ENCODE data around the gene ATOH8.
A peak's percentile ranks its signal among the peaks of the same experiment; 100 is the strongest.

Gene ATOH8

GRCh38 chr2:85718885-85719492 lies 34.8 kb upstream of the ATOH8 start:
- DNase-seq (ENCODE audit: low read depth in 3 of 3), result no peak

GRCh38 chr2:85719609-85720240 lies 34.1 kb upstream of the ATOH8 start:
- DNase-seq (ENCODE audit: low read depth in 3 of 3), result no peak

GRCh38 chr2:85720533-85720932 lies 33.3 kb upstream of the ATOH8 start:
- no peak for DNase-seq (ENCODE audit: low read depth in 3 of 3)

DNA sequence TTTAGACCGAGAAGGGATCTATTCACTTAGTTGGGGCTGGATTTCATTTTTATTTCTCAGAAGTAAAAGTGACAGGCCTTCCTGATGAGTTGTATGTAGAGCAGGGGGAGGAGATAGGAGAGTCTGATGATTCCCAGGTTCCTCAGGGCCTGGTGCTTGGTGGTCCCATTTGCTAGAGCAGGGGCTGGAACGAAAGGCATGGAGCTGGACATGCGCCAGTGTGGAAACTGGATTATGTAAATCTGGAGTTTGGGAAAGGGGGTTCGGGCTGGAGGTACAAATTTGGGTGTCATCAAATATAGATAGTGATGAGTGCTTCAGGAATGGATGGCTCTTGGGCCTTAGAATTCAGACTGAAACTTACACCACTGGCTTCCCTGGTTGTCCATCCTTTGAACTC lies 32.1 kb upstream of the ATOH8 start:
- DNase-seq (ENCODE audit: low read depth in 3 of 3), result no peak

GRCh38 chr2:85722519-85722918 lies 31.3 kb upstream of the ATOH8 start:
- no peak for DNase-seq (ENCODE audit: low read depth in 3 of 3)

- DNase-seq (ENCODE audit: low read depth in 3 of 3), result no peak
Measured at GRCh38 chr2:85723707-85724360, 30.0 kb upstream of the ATOH8 start.

DNA sequence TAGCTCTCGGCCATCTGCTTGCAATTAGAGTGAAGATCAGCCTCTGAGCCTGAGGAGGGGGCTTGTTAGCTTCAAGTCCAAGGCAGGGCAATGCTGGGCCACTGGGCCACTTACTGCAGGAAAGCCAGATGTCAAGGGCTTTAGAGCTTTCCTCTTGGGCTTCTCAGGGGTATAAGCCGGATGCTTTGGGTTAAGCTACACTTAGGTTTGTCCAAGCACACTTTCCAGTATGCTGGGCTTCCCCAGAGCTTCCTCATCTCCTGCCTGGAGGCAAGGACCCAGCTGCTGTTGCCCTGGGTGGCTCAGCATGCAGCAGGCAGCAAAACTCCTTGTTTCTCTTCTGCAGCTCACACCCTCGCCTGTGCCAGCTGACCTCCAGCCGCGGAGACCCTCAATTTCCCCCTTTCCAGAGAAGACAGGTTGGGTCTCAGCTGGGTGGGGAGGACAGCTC lies 29.0 kb upstream of the ATOH8 start:
- no peak for DNase-seq (ENCODE audit: low read depth in 3 of 3)

- DNase-seq (ENCODE audit: low read depth in 3 of 3), result no peak
Measured at GRCh38 chr2:85725451-85725850, 28.3 kb upstream of the ATOH8 start.

DNA sequence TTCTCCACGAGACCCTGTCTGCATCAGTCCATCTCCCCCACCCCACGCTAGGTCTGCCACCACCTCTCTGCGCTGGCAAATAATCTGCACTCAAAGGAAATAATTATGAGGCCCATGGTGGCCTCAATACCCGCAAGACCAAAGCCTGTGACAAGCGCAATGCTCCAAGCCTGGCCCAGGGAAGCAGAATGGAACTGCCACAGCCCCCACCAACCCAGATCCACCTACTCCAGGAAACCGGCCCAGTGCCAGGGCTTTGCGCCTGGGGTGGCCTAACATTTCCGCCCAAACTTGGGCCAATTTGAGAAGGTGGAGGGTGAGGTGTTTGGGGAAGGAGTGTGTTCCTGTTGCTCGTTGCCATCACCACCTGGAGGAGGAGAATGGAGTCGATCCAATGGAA lies 26.0 kb upstream of the ATOH8 start:
- DNase-seq (ENCODE audit: low read depth in 3 of 3), result no peak

DNA sequence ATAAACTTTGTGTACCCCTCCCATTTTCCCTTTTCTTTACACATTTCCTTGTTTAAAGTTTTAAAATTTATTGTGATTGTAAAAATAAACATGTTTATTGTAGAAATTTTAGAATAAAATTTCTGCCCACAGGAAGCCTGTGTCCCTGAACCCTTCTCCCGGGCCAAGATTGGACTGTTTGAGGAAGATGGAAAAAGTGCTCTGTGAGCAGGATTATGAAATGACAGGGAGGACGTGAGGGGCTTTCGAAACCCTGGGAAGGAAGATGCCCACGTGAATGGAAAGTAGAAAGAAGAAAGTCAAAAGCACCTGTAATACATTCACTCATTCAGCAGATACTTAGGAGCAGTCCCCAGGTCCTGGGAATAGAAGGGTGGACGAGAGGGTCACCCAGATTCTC lies 25.4 kb upstream of the ATOH8 start:
- DNase-seq (ENCODE audit: low read depth in 3 of 3), result no peak

- peak; percentile 45 to 55 (median 48) for DNase-seq (ENCODE audit: low read depth in 3 of 3)
Measured at GRCh38 chr2:85728883-85729824, 24.6 kb upstream of the ATOH8 start.

- no peak for DNase-seq (ENCODE audit: low read depth in 3 of 3)
Measured at GRCh38 chr2:85729825-85730510, 23.8 kb upstream of the ATOH8 start.

DNA sequence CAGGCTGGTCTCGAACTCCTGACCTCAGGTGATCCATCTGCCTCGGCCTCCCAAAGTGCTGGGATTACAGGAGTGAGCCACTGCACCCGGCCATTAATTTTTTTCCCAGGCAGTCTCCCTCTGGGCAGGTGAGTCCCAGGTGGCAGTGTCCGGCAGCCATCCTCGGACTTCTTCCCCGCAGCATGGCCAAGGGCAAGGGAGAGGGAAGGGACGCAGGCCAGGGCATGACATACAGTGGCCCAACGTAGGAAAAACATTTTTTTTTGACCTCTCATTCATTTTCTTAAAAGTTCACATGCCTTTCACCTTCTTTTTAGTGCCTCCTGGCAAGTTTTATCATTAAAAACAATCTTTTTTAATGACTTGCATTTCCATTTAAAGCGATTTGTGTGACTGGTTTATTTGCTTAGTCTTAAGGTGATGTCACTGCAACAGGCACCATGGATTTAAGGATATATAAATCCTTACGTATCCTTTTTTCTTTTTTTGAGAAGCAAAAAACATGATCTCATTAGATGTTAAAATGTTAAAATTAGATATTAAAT lies 23.0 kb upstream of the ATOH8 start:
- DNase-seq (ENCODE audit: low read depth in 3 of 3), result no peak

GRCh38 chr2:85731606-85732005 lies 22.2 kb upstream of the ATOH8 start:
- no peak for DNase-seq (ENCODE audit: low read depth in 3 of 3)

DNA sequence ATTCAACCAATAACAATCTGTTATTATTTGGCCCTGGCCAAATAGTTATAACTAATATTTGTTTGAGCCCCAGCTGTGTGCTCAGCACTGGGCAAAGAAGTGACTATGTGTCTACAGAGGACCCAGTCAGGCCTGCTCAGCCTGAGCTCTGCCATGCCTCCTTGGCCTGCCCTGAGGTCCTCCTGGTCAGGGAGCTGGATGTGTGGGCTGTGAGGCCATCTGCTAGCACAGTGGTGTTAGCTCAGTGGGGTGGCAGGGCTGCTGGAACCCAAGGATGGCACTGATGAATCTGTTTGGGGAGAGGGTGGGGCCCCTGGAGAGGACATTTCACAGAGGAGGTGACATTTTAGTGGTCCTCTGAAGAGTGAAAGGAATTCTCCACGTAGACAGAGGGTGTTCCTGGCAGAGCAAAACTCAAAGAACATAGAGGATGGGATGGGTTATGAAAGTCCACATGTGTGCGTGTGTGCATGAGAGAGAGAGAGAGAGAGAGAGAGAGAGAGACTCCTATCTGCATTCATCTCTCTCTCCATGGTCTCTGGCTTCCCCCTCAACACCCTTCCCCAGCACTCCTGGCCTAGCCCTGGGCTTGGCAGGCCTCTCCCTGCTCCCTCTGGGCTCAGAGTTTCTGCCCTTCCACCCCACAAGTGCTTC lies 21.2 kb upstream of the ATOH8 start:
- no peak for DNase-seq (ENCODE audit: low read depth in 3 of 3)

DNA sequence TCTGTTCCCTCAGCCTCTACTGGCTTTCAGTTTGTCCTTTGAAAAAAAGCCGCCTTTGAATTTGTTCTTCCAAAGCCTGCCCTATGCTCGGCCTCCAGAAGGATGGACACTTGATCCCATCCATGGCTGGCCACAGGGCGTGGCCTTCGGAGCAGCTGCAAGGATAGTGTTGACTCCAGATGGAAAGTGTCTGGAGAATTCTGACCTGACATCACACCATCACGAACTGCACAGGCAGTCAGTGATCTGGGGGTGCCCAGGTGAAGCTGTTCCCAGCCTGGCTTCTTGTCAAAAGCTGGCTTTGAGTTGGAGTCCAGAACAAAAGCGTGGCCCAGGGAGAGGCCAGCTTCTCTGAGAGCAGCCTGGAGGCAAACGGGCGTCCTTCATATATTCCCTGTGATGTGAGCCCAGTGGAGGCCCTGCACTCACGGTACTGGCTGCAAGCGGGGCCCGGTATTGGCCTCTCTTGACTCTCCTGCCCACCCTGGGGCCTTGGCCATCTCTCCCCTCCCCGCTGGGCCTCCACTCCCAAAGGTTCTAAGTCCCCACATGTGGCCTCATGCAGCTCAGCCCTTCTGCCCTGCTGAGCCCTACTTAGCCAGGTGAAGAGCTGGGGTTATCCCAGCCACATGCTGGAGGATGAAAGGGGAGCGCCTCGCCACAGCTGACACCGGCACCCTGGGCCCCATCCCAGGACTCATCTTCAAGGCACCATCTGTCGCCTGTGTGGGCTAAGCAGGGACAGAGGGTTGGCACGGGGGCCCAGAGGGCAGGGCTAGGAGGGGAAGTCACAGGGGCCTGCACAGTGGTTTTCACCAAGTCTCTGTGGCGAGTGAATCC lies 20.4 kb upstream of the ATOH8 start:
- no peak for DNase-seq (ENCODE audit: low read depth in 3 of 3)

DNA sequence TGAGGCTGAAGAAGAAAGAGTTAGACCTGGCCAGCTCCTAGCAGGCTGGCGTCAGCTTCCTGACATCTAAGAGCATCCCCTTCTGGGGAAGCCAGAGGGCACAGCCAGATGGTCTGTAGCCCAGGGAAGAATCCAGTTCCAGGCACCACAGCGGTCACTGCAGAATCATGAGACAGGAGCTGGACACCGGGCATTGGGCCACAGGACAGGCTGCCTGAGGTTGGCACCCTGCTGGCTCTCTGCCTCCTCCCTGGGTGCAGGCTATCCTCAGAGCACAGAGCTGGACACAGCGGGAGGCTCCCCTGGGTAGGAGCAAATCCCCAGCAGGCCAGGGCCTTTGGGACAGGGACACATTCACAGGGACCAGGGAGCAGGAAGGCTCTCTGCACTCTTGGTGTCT lies 19.8 kb upstream of the ATOH8 start:
- DNase-seq (ENCODE audit: low read depth in 3 of 3), result no peak

GRCh38 chr2:85734942-85735608 lies 18.7 kb upstream of the ATOH8 start:
- DNase-seq (ENCODE audit: low read depth in 3 of 3), result no peak

DNA sequence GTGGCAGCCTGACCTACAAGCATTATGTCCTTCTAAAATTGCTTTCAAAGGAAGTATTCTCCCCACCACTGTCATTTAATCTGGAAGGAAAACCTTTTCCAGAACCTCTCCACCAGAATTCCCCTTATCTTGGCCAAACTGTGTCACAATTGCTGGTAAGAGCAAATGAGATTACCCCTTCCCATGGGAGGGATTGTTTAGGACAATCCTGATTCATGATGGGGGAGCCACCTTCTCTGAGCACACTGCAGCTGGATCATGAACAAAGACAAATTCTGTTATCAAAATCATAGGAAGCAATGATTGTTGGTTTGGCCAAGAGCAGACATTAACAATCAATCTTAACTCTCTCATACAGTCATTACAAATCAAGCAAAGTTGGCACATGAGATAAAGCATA lies 18.1 kb upstream of the ATOH8 start:
- DNase-seq (ENCODE audit: low read depth in 3 of 3), result no peak
